MM.1S (cell line): ENCODE data around the gene CACNA1E.
"Not testable (repeated sequence)": the region's sequence is repeated elsewhere in the genome, so short reads cannot be mapped to it uniquely, and the experiment has no call there.

Source experiments
- DNase-seq: peaks from one replicate; pipeline ENCODE4 v3.0.0-alpha.2; 2015
- H2AFZ ChIP-seq: fragments of 300-600 bp; sonication (generic); 2 replicates; pipeline ENCODE4 v1.6.0; 2016; ENCODE audit warnings: antibody characterized with exemption, low read length
- H3F3A ChIP-seq: fragments of 300-600 bp; sonication (generic); 2 replicates; pipeline ENCODE4 v1.6.1; 2016; ENCODE audit warnings: mild to moderate bottlenecking, antibody characterized with exemption, low read length, moderate library complexity, mixed read lengths; ENCODE audit not compliant: insufficient read depth
- H3K27ac ChIP-seq: fragments of 300-600 bp; sonication (generic); 2 replicates; pipeline ENCODE4 v1.5.1; 2016; ENCODE audit warnings: mild to moderate bottlenecking, low read length
- H3K27me3 ChIP-seq: fragments of 300-600 bp; sonication (generic); replicated peaks from 2 replicates; pipeline ENCODE4 v1.6.0; 2016; ENCODE audit warnings: low read length; ENCODE audit not compliant: insufficient read depth
- H3K36me3 ChIP-seq: fragments of 300-600 bp; sonication (generic); replicated peaks from 2 replicates; pipeline ENCODE4 v1.6.1; 2016; ENCODE audit warnings: mild to moderate bottlenecking, low read length, mixed read lengths; ENCODE audit not compliant: insufficient read depth
- H3K4me1 ChIP-seq: fragments of 300-600 bp; sonication (generic); 2 replicates; pipeline ENCODE4 v1.6.1; 2016; ENCODE audit warnings: low read length, mixed read lengths
- H3K4me2 ChIP-seq: fragments of 300-600 bp; sonication (generic); 2 replicates; pipeline ENCODE4 v1.6.0; 2016; ENCODE audit warnings: low read depth, low read length
- H3K4me3 ChIP-seq: fragments of 300-600 bp; sonication (generic); 2 replicates; pipeline ENCODE4 v1.5.1; 2016; ENCODE audit warnings: low read length, mixed read lengths
- H3K79me2 ChIP-seq: fragments of 300-600 bp; sonication (generic); 2 replicates; pipeline ENCODE4 v1.6.1; 2016; ENCODE audit warnings: mixed run types, low read length, mixed read lengths
- H3K9ac ChIP-seq: fragments of 300-600 bp; sonication (generic); 2 replicates; pipeline ENCODE4 v1.6.1; 2016; ENCODE audit warnings: low read length, mixed read lengths
- H3K9me2 ChIP-seq: fragments of 300-600 bp; sonication (generic); replicated peaks from 2 replicates; pipeline ENCODE4 v1.6.1; 2016; ENCODE audit warnings: mild to moderate bottlenecking, low read length, mixed read lengths; ENCODE audit not compliant: insufficient read depth
- H3K9me3 ChIP-seq: fragments of 300-600 bp; sonication (generic); replicated peaks from 2 replicates; pipeline ENCODE4 v1.6.1; 2016; ENCODE audit warnings: mild to moderate bottlenecking, low read length, mixed read lengths; ENCODE audit not compliant: insufficient read depth
- H4K20me1 ChIP-seq: fragments of 300-600 bp; sonication (generic); 2 replicates; pipeline ENCODE4 v1.6.1; 2016; ENCODE audit warnings: mild to moderate bottlenecking, low read length, moderate library complexity, mixed read lengths; ENCODE audit not compliant: insufficient read depth
- CTCF ChIP-seq: fragments of 300-600 bp; sonication (generic); IDR thresholded peaks from 2 replicates; pipeline ENCODE4 v1.5.1; 2016; ENCODE audit warnings: antibody characterized with exemption, low read length, mixed read lengths
- EZH2 ChIP-seq: fragments of 300-600 bp; sonication (generic); optimal IDR thresholded peaks from 2 replicates; pipeline ENCODE3; 2017; ENCODE audit warnings: low read depth, mild to moderate bottlenecking, antibody characterized with exemption, low read length, mixed read lengths
- EZH2phosphoT487 ChIP-seq: fragments of 300-600 bp; sonication (generic); IDR thresholded peaks from 2 replicates; pipeline ENCODE4 v1.6.1; 2018; ENCODE audit warnings: antibody characterized with exemption, low read length

The CACNA1E gene

GRCh38 chr1:181821701-181822100 lies 338.4 kb downstream of the CACNA1E start:
- no peak overlapping the region for H3K27ac ChIP-seq
- H3K79me2 ChIP-seq = no peaks in the 10 kb centered on the region
- DNase-seq = no peak
- no peaks in the 10 kb centered on the region for H3K27me3 ChIP-seq
- H3K9me2 ChIP-seq = no peaks in the 10 kb centered on the region
- H2AFZ ChIP-seq = no peak overlapping the region
- no peaks in the 10 kb centered on the region for H4K20me1 ChIP-seq
- no peak overlapping the region for H3K4me3 ChIP-seq
- no peaks in the 10 kb centered on the region for H3K4me1 ChIP-seq
- no peak overlapping the region for H3K4me2 ChIP-seq
- no peaks in the 10 kb centered on the region for H3K9me3 ChIP-seq
- H3K36me3 ChIP-seq = no peaks in the 10 kb centered on the region
- no peaks in the 10 kb centered on the region for H3F3A ChIP-seq
- H3K9ac ChIP-seq = no peak overlapping the region
- TF ChIP-seq CTCF (no peak), EZH2phosphoT487 (no peak), EZH2 (no peak)

GRCh38 chr1:181832173-181832880 lies 349.0 kb downstream of the CACNA1E start:
- H3K9me3 ChIP-seq, H3K4me1 ChIP-seq, H4K20me1 ChIP-seq, H3K79me2 ChIP-seq, DNase-seq, H3K9me2 ChIP-seq, H3K4me2 ChIP-seq, H3F3A ChIP-seq, H3K27ac ChIP-seq, H3K36me3 ChIP-seq, H2AFZ ChIP-seq, H3K27me3 ChIP-seq, H3K4me3 ChIP-seq, H3K9ac ChIP-seq: not testable (repeated sequence)

GRCh38 chr1:181846001-181846645 lies 362.8 kb downstream of the CACNA1E start:
- H3K36me3 ChIP-seq = no peaks in the 10 kb centered on the region
- no peak overlapping the region for H3K27ac ChIP-seq
- H3K9ac ChIP-seq = no peak overlapping the region
- no peak for DNase-seq
- no peaks in the 10 kb centered on the region for H3K4me1 ChIP-seq
- no peaks in the 10 kb centered on the region for H3F3A ChIP-seq
- TF ChIP-seq EZH2 (no peak), CTCF (no peak), EZH2phosphoT487 (no peak)
- no peaks in the 10 kb centered on the region for H3K9me3 ChIP-seq
- H3K4me3 ChIP-seq = no peak overlapping the region
- no peaks in the 10 kb centered on the region for H3K79me2 ChIP-seq
- no peak overlapping the region for H2AFZ ChIP-seq
- H3K27me3 ChIP-seq = no peaks in the 10 kb centered on the region
- no peaks in the 10 kb centered on the region for H3K9me2 ChIP-seq
- no peaks in the 10 kb centered on the region for H4K20me1 ChIP-seq
- H3K4me2 ChIP-seq = no peak overlapping the region

DNA sequence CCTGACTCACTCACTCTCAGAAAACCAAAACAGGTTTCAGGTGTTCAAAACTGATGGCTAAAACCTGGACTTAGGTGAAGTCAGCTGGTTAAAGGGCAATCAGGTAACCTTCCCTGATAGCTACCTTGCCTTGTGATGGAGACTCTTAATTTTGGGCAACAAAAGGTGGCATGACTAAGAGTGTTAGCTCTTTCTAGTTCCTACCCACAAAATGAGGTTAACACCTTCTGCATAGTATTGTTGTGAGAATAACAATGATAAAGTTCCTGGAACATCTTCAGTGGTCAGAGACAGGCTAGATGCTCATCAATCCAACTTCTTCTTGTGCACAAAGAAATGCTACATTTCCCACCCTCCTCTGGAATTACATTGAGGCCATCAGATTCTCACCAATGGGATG lies 363.4 kb downstream of the CACNA1E start:
- no peak overlapping the region for H3K27ac ChIP-seq
- no peak for TF ChIP-seq EZH2phosphoT487
- DNase-seq = no peak
- H3K36me3 ChIP-seq = no peaks in the 10 kb centered on the region
- H3K4me3 ChIP-seq = no peak overlapping the region
- H3K9ac ChIP-seq = no peak overlapping the region
- H3K4me2 ChIP-seq = no peak overlapping the region
- H3K9me3 ChIP-seq = no peaks in the 10 kb centered on the region
- H3K27me3 ChIP-seq = no peaks in the 10 kb centered on the region
- H3F3A ChIP-seq = no peaks in the 10 kb centered on the region
- H3K9me2 ChIP-seq = no peaks in the 10 kb centered on the region
- no peaks in the 10 kb centered on the region for H3K79me2 ChIP-seq
- H2AFZ ChIP-seq = no peak overlapping the region
- H4K20me1 ChIP-seq = no peaks in the 10 kb centered on the region
- no peaks in the 10 kb centered on the region for H3K4me1 ChIP-seq
